Spleen (tissue), 11 donors: ENCODE results near the gene PCGF3. TPM values are rescaled to one million over a fixed set of nuclear protein-coding genes. Genes with fewer than 3 reads are reported as not detected.

Source experiments
- DNase-seq: peaks from one replicate; pipeline ENCODE4 v3.0.0-alpha.2; 2020
- H3K27ac ChIP-seq, 8 donors: fragments of 200-600 bp; sonication (generic) in 7 of 8; 1 replicate in 4 of 8; 2 replicates in 4 of 8; pipeline versions ENCODE4 v1.5.0 to v1.8.0; 2016 to 2021; ENCODE audit warnings: inconsistent platforms in 4 of 8, mild to moderate bottlenecking in 4 of 8, moderate library complexity in 1 of 8
- H3K27me3 ChIP-seq, 7 donors: fragments of 200-600 bp; sonication (generic) in 6 of 7; replicated peaks in 1 of 7; 1 replicate in 4 of 7; 2 replicates in 3 of 7; pipeline versions ENCODE4 v1.5.0 to v1.8.0; 2016 to 2021; ENCODE audit warnings: inconsistent platforms in 3 of 7, mild to moderate bottlenecking in 1 of 7
- H3K36me3 ChIP-seq, 6 donors: fragments of 200-600 bp; sonication (generic) in 5 of 6; 1 replicate in 4 of 6; 2 replicates in 2 of 6; pipeline versions ENCODE4 v1.5.0 to v1.8.0; 2016 to 2021; ENCODE audit warnings: inconsistent platforms in 2 of 6
- H3K4me1 ChIP-seq, 6 donors: fragments of 200-600 bp; sonication (generic) in 5 of 6; 1 replicate in 3 of 6; 2 replicates in 3 of 6; pipeline versions ENCODE4 v1.5.0 to v1.8.0; 2016 to 2021; ENCODE audit warnings: inconsistent platforms in 3 of 6
- H3K4me3 ChIP-seq, 8 donors: fragments of 200-600 bp; sonication (generic) in 7 of 8; 1 replicate in 4 of 8; 2 replicates in 4 of 8; pipeline versions ENCODE4 v1.5.0 to v1.8.0; 2016 to 2021; ENCODE audit warnings: inconsistent platforms in 4 of 8, mild to moderate bottlenecking in 4 of 8, moderate library complexity in 2 of 8
- H3K9me3 ChIP-seq, 8 donors: fragments of 200-600 bp; sonication (generic) in 7 of 8; 1 replicate in 4 of 8; 2 replicates in 4 of 8; pipeline versions ENCODE4 v1.5.0 to v1.8.0; 2016 to 2021; ENCODE audit warnings: inconsistent platforms in 4 of 8
- POLR2A ChIP-seq, 3 donors: fragments of 450-650 bp; IDR thresholded peaks; one replicate each; pipeline ENCODE4 v1.5.1; 2017; ENCODE audit warnings: antibody characterized with exemption in 3 of 3, mild to moderate bottlenecking in 1 of 3
- POLR2AphosphoS5 ChIP-seq, 3 donors: sonication (generic); formaldehyde crosslinking; IDR thresholded peaks; one replicate each; pipeline ENCODE4 v1.5.1; 2017; ENCODE audit warnings: antibody characterized with exemption in 3 of 3
- WGBS, 5 donors: extraction: QIAGEN DNeasy Blood & Tissue Kit in 3 of 5; methylation state at CpG; one replicate each; pipeline versions ENCODE4 v1.1.5 to v1.1.7; 2013 to 2018; 5-methylcytosine and 5-hydroxymethylcytosine counted together
- intact Hi-C: fragments of 100-400 bp; cut with DNase I; formaldehyde crosslinking; loops from one replicate; pipeline ENCODE4 v1.15.0; 2023; ENCODE audit warnings: low total_unique reads
- polyA plus RNA-seq, 3 donors: library from polyadenylated mRNA; stranded (reverse); fragments of 200-250 nt; gene quantifications; one replicate each; pipeline ENCODE4 v1.2.1, GENCODE V29; 2013
- total RNA-seq, 7 donors: library from RNA; depleted of rRNA in 3 of 7; stranded (reverse); fragments of >200 nt in 3 of 7; fragmentation: NEBNext Ultra II Directional in 4 of 7; extraction: Animal tissue kit (Norgen Biotek cat#: 25700) in 4 of 7; gene quantifications; one replicate each; pipeline versions ENCODE4 v1.1.0 to v1.2.1, GENCODE V29; 2016 to 2021
- TF ChIP-seq, protein P1 (sequence below), 11 experiments: fragments of 200-600 bp in 7 of 11; fragments of 450-650 bp in 4 of 11; sonication (generic) in 4 of 11; IDR thresholded peaks in 8 of 11; conservative IDR thresholded peaks in 3 of 11; 1 replicate in 7 of 11; 2 replicates in 4 of 11; pipeline versions ENCODE4 v1.4.0 to v1.8.0; 2016 to 2021; ENCODE audit warnings: antibody characterized with exemption in 11 of 11, inconsistent platforms in 4 of 11, mild to moderate bottlenecking in 1 of 11
- donor health status: healthy with polysubstance abuse.
- donor health status: DM: no; HTN: no; CAD: no; lungs with moderate emphysema.
- donor health status: DM: no; HTN: no; CAD: no.
- donor health status: Bipolar disorder and iron deficiency.
- donor health status: healthy.
- donor health status: DM: no; HTN: no; CAD: no.
- donor health status: DM: yes; HTN: yes; CAD: no.

Gene PCGF3
- total and polyA plus RNA-seq, 10 donors, result 29.7 to 102 (median 69.4) TPM

DNA sequence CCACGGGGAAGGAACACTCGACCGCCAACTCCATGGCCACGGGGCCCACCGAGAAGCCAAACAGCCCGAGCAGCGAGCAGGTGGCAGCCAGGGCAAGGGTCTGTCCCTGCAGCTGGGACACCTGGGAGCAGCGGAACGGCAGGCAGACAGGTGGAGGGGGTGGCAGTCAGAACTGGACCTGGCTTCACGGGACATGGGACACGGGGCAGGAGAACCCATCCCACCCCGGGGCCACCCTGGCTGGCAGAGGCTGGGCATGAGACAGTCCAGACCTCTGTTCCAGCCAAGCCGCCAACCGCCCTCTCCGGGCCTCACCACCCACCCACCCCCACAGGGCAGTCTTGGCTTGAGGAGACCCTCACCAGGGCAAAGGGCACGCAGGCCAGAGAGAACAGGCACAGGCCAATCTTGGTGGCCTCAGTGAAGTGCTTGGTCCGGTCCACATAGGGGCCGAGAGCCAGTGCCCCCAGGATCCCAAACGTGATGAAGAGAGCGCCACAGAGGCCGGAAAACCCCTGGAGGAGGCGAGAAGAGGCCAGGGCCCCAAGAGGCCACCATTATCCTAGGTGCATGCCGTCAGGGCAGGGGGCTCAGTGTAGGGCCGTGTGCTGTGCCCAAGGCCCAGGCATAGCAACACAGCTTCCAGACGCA, 22.3 kb upstream of the PCGF3 start:
- DNase-seq, result peak; percentile 73

DNA sequence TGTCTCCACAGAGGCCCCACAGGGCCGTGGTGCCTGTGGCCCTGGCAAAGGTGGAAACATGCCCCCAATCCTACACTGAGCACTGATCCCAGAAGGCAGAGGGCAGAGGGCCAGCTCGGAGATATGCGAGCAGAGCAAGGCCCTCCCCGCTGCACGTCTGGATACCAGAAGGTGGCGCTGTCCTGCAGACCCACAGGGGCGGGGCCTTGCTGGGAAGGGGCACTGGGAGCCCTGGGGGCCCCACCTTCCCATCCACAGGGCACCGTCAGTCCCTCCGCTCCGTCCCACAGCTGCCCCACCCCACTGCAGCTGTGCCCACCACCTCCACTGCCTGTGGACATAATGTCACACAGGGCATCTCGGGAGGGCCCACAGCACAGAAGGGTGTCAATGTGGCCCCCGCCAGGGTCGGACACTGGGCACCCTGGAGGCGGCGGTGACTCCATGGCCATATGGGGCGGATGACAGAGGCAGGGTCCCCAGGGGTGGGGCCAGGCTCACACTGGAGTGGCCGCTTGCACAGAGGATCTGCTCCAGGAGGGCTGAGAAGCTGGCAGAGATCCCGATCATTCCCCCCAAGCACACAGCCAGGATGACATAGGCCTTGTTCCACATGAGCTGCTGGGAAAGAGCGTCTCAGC, 21.5 kb upstream of the PCGF3 start:
- WGBS, 5 donors, result 49 to 78% (median 55%) methylated on average over 4 to 19 of the region's 19 CpGs
- peak overlapping the region in 3 of 8 donors; percentile 40 to 52 (median 43) for H3K27ac ChIP-seq

More for the DNA sequence above, 22.3 kb upstream of the PCGF3 start:
- no peak overlapping the region for H3K4me3 ChIP-seq
- H3K9me3 ChIP-seq, result no peaks in the 10 kb centered on the region
- H3K4me1 ChIP-seq, result peaks cover 6 to 72% (median 58%) of the 10 kb centered on the region in 6 donors
- 57 to 75% (median 72%) methylated on average over 17 to 25 of the region's 25 CpGs for WGBS, 5 donors
- TF ChIP-seq POLR2A (IDR thresholded peaks at IDR 0.05), result no peak
- TF ChIP-seq POLR2AphosphoS5 (IDR thresholded peaks at IDR 0.05), result peak in 1 of 3 donors; percentile 30
- TF ChIP-seq, protein P1, sequence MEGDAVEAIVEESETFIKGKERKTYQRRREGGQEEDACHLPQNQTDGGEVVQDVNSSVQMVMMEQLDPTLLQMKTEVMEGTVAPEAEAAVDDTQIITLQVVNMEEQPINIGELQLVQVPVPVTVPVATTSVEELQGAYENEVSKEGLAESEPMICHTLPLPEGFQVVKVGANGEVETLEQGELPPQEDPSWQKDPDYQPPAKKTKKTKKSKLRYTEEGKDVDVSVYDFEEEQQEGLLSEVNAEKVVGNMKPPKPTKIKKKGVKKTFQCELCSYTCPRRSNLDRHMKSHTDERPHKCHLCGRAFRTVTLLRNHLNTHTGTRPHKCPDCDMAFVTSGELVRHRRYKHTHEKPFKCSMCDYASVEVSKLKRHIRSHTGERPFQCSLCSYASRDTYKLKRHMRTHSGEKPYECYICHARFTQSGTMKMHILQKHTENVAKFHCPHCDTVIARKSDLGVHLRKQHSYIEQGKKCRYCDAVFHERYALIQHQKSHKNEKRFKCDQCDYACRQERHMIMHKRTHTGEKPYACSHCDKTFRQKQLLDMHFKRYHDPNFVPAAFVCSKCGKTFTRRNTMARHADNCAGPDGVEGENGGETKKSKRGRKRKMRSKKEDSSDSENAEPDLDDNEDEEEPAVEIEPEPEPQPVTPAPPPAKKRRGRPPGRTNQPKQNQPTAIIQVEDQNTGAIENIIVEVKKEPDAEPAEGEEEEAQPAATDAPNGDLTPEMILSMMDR (IDR thresholded peaks at IDR 0.05 in 8 of 11, conservative IDR thresholded peaks at IDR 0.05 in 3 of 11), result no peak
- H3K36me3 ChIP-seq, result peaks cover 0 to 9% (median 0%) of the 10 kb centered on the region in 6 donors
- peaks cover 0 to 5% (median 0%) of the 10 kb centered on the region in 7 donors for H3K27me3 ChIP-seq
- intact Hi-C loops, result no loop called here
- peak overlapping the region in 3 of 8 donors; percentile 40 to 52 (median 43) for H3K27ac ChIP-seq

DNA sequence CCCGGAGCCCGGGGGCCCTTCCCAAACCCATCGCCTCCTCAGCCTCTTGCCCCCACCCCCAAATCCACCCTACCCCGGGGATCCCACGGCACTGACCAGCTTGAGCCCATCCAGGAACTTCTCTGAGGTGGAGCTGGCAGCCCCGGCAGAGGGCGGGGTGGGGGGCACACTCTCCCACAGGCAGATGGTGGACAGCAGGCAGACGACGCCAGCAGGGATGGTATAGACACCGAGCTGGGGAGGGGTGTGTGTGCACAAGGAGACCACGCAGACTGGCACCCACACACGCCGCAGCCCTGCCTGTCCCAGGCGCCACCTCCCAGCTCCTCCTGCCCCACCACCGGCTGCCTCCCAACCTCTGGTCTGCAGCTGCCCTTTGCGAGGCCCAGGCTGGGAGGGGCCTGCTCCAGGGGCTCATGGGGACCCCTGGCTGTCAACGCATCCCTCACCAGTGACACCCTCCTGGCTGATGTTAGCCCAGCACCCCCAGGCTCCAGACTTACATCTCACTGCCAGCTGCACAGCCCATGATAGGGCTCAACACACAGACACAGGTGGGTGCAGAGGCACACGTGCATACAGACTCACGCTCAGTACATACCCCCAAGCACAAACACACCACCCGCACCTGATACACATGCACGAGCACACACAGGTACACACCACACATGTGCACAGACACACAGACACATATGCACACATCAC, 20.9 kb upstream of the PCGF3 start:
- Histone ChIP-seq H3K9me3 (no peaks in the 10 kb centered on the region), H3K4me3 (no peak overlapping the region), H3K36me3 (peaks cover 0 to 9% (median 0%) of the 10 kb centered on the region in 6 donors), H3K27ac (peak overlapping the region in 1 of 8 donors; percentile 40), H3K27me3 (peaks cover 0 to 13% (median 0%) of the 10 kb centered on the region in 7 donors), H3K4me1 (peaks cover 12 to 81% (median 70%) of the 10 kb centered on the region in 6 donors)
- intact Hi-C loops, result no loop called here
- DNase-seq, result peak; percentile 76
- TF ChIP-seq POLR2A (IDR thresholded peaks at IDR 0.05), result no peak
- TF ChIP-seq POLR2AphosphoS5 (IDR thresholded peaks at IDR 0.05), result no peak
- TF ChIP-seq, protein P1 (IDR thresholded peaks at IDR 0.05 in 8 of 11, conservative IDR thresholded peaks at IDR 0.05 in 3 of 11), result no peak
- 81 to 90% (median 86%) methylated on average over 15 to 21 of the region's 21 CpGs for WGBS, 5 donors

More for the DNA sequence above, 21.5 kb upstream of the PCGF3 start:
- peak in 2 of 3 donors; percentile 40 to 66 for TF ChIP-seq POLR2AphosphoS5 (IDR thresholded peaks at IDR 0.05)
- TF ChIP-seq POLR2A (IDR thresholded peaks at IDR 0.05), result no peak
- TF ChIP-seq, protein P1 (IDR thresholded peaks at IDR 0.05 in 8 of 11, conservative IDR thresholded peaks at IDR 0.05 in 3 of 11), result peak in 10 of 11 experiments; percentile 24 to 83 (median 64)
- no peak overlapping the region for H3K4me3 ChIP-seq
- peaks cover 0 to 9% (median 0%) of the 10 kb centered on the region in 6 donors for H3K36me3 ChIP-seq
- H3K4me1 ChIP-seq, result peaks cover 6 to 79% (median 64%) of the 10 kb centered on the region in 6 donors
- peak; percentile 86 for DNase-seq
- H3K9me3 ChIP-seq, result no peaks in the 10 kb centered on the region
- intact Hi-C loops, result no loop called here
- peaks cover 0 to 12% (median 0%) of the 10 kb centered on the region in 7 donors for H3K27me3 ChIP-seq
